Endometrial microvascular endothelial cells (primary cell): ENCODE results near the gene HOXC9. TPM values are rescaled to one million over a fixed set of nuclear protein-coding genes. Genes with fewer than 3 reads are reported as not detected.

ENCODE experiments used
- in situ Hi-C: cut with HindIII; loops from 2 replicates; pipeline ENCODE4 v1.10.0; 2017; ENCODE audit warnings: low sequenced_read_pairs, low pct_unique_long_range_greater_than_20kb; ENCODE audit errors: inconsistent ontology term
- total RNA-seq: library from RNA; depleted of rRNA; stranded (reverse); fragments of >200 nt; gene quantifications from one replicate; pipeline ENCODE4 v1.2.3, GENCODE V29; 2015; ENCODE audit errors: inconsistent ontology term

Gene HOXC9
- total RNA-seq, 1 donor from 2014 or later: not detected

- in situ Hi-C loops: loop anchor here (25.0 kb wide), 1 partner anchor 205 kb away; no protein-coding TSS in a partner anchor
Observed at GRCh38 chr12:54007538-54008259, 7.7 kb downstream of the HOXC9 start.

GRCh38 chr12:54008260-54008552, 8.2 kb downstream of the HOXC9 start:
- in situ Hi-C loops: loop anchor here (25.0 kb wide), 1 partner anchor 204 kb away; no protein-coding TSS in a partner anchor

GRCh38 chr12:54009171-54010052, 9.5 kb downstream of the HOXC9 start:
- in situ Hi-C loops: loop anchor here (25.0 kb wide), 1 partner anchor 203 kb away; no protein-coding TSS in a partner anchor

GRCh38 chr12:54010053-54010971, 10.4 kb downstream of the HOXC9 start:
- in situ Hi-C loops: loop anchor here (25.0 kb wide), 1 partner anchor 202 kb away; no protein-coding TSS in a partner anchor

- in situ Hi-C loops: loop anchor here (25.0 kb wide), 1 partner anchor 201 kb away; no protein-coding TSS in a partner anchor
Observed at GRCh38 chr12:54010972-54011664, 11.2 kb downstream of the HOXC9 start.

GRCh38 chr12:54011665-54012532, 11.9 kb downstream of the HOXC9 start:
- in situ Hi-C loops: loop anchor here (25.0 kb wide), 1 partner anchor 200 kb away; no protein-coding TSS in a partner anchor

GRCh38 chr12:54012631-54013409, 12.9 kb downstream of the HOXC9 start:
- in situ Hi-C loops: loop anchor here (25.0 kb wide), 1 partner anchor 199 kb away; no protein-coding TSS in a partner anchor

- in situ Hi-C loops: loop anchor here (25.0 kb wide), 1 partner anchor 198 kb away; no protein-coding TSS in a partner anchor
Observed at GRCh38 chr12:54014377-54015017, 14.5 kb downstream of the HOXC9 start.

- in situ Hi-C loops: loop anchor here (25.0 kb wide), 1 partner anchor 197 kb away; no protein-coding TSS in a partner anchor
Observed at GRCh38 chr12:54015018-54015931, 15.3 kb downstream of the HOXC9 start.

GRCh38 chr12:54016051-54016450, 16.1 kb downstream of the HOXC9 start:
- in situ Hi-C loops: loop anchor here (25.0 kb wide), 1 partner anchor 196 kb away; no protein-coding TSS in a partner anchor

- in situ Hi-C loops: loop anchor here (25.0 kb wide), 1 partner anchor 196 kb away; no protein-coding TSS in a partner anchor
Observed at GRCh38 chr12:54016478-54016964, 16.6 kb downstream of the HOXC9 start.

- in situ Hi-C loops: loop anchor here (25.0 kb wide), 1 partner anchor 195 kb away; no protein-coding TSS in a partner anchor
Observed at GRCh38 chr12:54017027-54017788, 17.2 kb downstream of the HOXC9 start.

GRCh38 chr12:54017878-54018467, 18.0 kb downstream of the HOXC9 start:
- in situ Hi-C loops: loop anchor here (25.0 kb wide), 1 partner anchor 194 kb away; no protein-coding TSS in a partner anchor
